IMR-90 (cell line): ENCODE data around the gene INHA.

Experiments
- BHLHE40 ChIP-seq: fragments of 150-350 bp; IDR thresholded peaks from 2 replicates; pipeline ENCODE4 v1.6.1; 2016; ENCODE audit warnings: mild to moderate bottlenecking, low read depth, low read length
- MAFK ChIP-seq: IDR thresholded peaks from 2 replicates; pipeline ENCODE4 v1.6.1; 2012; ENCODE audit warnings: low read depth, low read length, improper control_type of control experiment
- MXI1 ChIP-seq: IDR thresholded peaks from 2 replicates; pipeline ENCODE4 v1.6.1; 2012; ENCODE audit warnings: low read depth, mild to moderate bottlenecking, low read length, moderate library complexity, borderline replicate concordance
- POLR2A ChIP-seq: IDR thresholded peaks from 2 replicates; pipeline ENCODE4 v1.6.1; 2012; ENCODE audit warnings: mild to moderate bottlenecking, low read depth, low read length
- RAD21 ChIP-seq: IDR thresholded peaks from 2 replicates; pipeline ENCODE4 v1.6.1; 2012; ENCODE audit warnings: low read length, improper control_type of control experiment
- TF ChIP-seq, protein P1 (sequence below): conservative IDR thresholded peaks from 2 replicates; pipeline ENCODE4 v1.5.1; 2012; ENCODE audit warnings: mild to moderate bottlenecking, low read depth, low read length, improper control_type of control experiment
- TF ChIP-seq, protein P2 (sequence below): fragments of 150-350 bp; IDR thresholded peaks from 2 replicates; pipeline ENCODE4 v1.6.1; 2017; ENCODE audit warnings: mild to moderate bottlenecking, antibody characterized with exemption, low read length, low read depth

DNA sequence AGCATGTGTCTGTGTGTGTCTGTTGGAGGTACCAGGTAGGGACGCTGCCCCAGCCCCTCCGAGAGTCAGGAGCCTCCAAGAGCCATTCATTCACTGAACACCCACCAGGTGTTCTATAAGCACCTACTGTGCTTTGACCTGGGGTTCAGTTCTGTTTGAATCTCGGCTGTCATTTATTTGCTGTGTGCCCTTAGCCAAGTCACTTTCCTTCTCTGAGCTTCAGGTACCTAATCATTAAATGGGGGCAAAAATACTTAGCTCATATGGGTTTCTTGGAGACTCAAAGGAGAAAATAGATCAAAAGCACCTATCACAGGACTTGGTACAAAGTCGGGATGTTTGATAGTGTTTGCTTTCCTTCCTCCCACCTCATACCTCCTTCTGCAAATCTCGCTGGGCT is 44.6 kb upstream of the INHA start:
- TF ChIP-seq MXI1: no peak
- TF ChIP-seq, protein P1, sequence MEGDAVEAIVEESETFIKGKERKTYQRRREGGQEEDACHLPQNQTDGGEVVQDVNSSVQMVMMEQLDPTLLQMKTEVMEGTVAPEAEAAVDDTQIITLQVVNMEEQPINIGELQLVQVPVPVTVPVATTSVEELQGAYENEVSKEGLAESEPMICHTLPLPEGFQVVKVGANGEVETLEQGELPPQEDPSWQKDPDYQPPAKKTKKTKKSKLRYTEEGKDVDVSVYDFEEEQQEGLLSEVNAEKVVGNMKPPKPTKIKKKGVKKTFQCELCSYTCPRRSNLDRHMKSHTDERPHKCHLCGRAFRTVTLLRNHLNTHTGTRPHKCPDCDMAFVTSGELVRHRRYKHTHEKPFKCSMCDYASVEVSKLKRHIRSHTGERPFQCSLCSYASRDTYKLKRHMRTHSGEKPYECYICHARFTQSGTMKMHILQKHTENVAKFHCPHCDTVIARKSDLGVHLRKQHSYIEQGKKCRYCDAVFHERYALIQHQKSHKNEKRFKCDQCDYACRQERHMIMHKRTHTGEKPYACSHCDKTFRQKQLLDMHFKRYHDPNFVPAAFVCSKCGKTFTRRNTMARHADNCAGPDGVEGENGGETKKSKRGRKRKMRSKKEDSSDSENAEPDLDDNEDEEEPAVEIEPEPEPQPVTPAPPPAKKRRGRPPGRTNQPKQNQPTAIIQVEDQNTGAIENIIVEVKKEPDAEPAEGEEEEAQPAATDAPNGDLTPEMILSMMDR: no peak
- TF ChIP-seq, protein P2, sequence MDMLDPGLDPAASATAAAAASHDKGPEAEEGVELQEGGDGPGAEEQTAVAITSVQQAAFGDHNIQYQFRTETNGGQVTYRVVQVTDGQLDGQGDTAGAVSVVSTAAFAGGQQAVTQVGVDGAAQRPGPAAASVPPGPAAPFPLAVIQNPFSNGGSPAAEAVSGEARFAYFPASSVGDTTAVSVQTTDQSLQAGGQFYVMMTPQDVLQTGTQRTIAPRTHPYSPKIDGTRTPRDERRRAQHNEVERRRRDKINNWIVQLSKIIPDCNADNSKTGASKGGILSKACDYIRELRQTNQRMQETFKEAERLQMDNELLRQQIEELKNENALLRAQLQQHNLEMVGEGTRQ: no peak
- TF ChIP-seq POLR2A: no peak
- TF ChIP-seq BHLHE40: no peak
- TF ChIP-seq MAFK: no peak
- no peak for TF ChIP-seq RAD21
